Measurements from ENCODE around the gene PTPRJ.
"Not testable (repeated sequence)": the region's sequence is repeated elsewhere in the genome, so short reads cannot be mapped to it uniquely, and the experiment has no call there.

The PTPRJ gene

GRCh38 chr11:48020092-48020755 lies 39.9 kb downstream of the PTPRJ start:
- no peak for DNase-seq

- not testable (repeated sequence) for DNase-seq
These were observed 41.0 kb downstream of the PTPRJ start for GRCh38 chr11:48021201-48021820.

- DNase-seq = no peak
These were observed 42.1 kb downstream of the PTPRJ start for GRCh38 chr11:48022445-48022844.

GRCh38 chr11:48023608-48024007 lies 43.2 kb downstream of the PTPRJ start:
- DNase-seq = not testable (repeated sequence)

- DNase-seq = no peak
These were observed 44.3 kb downstream of the PTPRJ start for GRCh38 chr11:48024635-48025071.

GRCh38 chr11:48025293-48025983 lies 45.1 kb downstream of the PTPRJ start:
- DNase-seq = no peak

- no peak for DNase-seq
These were observed 45.6 kb downstream of the PTPRJ start for GRCh38 chr11:48025984-48026340.

- no peak for DNase-seq
These were observed 48.7 kb downstream of the PTPRJ start for GRCh38 chr11:48028914-48029680.

- DNase-seq = no peak
These were observed 49.4 kb downstream of the PTPRJ start for GRCh38 chr11:48029681-48030290.

GRCh38 chr11:48031602-48032001 lies 51.2 kb downstream of the PTPRJ start:
- no peak for DNase-seq

- no peak for DNase-seq
These were observed 52.4 kb downstream of the PTPRJ start for GRCh38 chr11:48032721-48033120.

GRCh38 chr11:48033918-48034341 lies 53.6 kb downstream of the PTPRJ start:
- DNase-seq = no peak

GRCh38 chr11:48034926-48035871 lies 54.8 kb downstream of the PTPRJ start:
- DNase-seq = no peak

- DNase-seq = no peak
These were observed 55.7 kb downstream of the PTPRJ start for GRCh38 chr11:48036011-48036410.

GRCh38 chr11:48036466-48036865 lies 56.1 kb downstream of the PTPRJ start:
- no peak for DNase-seq

- no peak for DNase-seq
These were observed 57.5 kb downstream of the PTPRJ start for GRCh38 chr11:48037709-48038468.

GRCh38 chr11:48040830-48041444 lies 60.6 kb downstream of the PTPRJ start:
- no peak for DNase-seq

- no peak for DNase-seq
These were observed 61.7 kb downstream of the PTPRJ start for GRCh38 chr11:48041877-48042695.
